ENCODE results near the gene RRP9.

The RRP9 gene

DNA sequence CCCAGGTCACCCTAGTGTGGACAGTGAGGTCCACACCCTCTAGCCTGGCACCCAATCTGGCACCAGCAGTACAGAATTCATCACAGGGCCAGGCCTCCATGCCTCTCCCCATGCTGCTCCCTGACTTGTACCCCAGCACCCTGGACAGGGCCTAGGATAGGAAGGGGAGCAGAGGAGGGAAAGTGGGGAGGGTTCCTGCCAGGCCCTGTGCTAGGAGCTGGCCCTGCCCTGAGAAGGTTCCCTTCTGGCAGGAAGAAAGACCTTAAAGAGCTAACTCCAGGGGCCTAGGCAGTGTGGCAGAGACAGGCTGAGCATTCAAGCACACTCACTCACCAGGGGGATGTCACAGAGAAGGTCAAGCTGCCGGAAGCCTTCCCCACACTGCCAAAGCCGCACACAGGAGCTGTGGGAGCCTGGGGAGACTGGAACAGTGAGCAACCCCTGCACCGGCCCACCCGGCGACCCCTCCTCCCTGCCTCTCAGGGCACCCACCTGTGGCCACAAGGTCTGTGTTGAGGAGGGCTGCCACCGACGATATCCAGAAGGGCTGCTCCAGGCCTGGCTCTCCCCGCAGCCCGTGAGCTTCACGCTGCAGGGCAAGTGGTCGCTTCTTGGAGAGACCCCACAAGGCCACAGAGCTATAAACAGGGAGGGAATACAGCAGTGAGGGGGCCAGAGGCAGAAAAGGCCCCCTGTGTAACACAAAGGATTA, 7.4 kb downstream of the RRP9 start:
- TF ChIP-seq, protein P1, sequence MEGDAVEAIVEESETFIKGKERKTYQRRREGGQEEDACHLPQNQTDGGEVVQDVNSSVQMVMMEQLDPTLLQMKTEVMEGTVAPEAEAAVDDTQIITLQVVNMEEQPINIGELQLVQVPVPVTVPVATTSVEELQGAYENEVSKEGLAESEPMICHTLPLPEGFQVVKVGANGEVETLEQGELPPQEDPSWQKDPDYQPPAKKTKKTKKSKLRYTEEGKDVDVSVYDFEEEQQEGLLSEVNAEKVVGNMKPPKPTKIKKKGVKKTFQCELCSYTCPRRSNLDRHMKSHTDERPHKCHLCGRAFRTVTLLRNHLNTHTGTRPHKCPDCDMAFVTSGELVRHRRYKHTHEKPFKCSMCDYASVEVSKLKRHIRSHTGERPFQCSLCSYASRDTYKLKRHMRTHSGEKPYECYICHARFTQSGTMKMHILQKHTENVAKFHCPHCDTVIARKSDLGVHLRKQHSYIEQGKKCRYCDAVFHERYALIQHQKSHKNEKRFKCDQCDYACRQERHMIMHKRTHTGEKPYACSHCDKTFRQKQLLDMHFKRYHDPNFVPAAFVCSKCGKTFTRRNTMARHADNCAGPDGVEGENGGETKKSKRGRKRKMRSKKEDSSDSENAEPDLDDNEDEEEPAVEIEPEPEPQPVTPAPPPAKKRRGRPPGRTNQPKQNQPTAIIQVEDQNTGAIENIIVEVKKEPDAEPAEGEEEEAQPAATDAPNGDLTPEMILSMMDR (IDR thresholded peaks at IDR 0.05): no peak
- Mint-ChIP-seq H3K4me3 (no peak overlapping the region), H3K9me3 (no peaks in the 10 kb centered on the region), H3K4me1 (peaks cover 4% of the 10 kb centered on the region), H3K27ac (no peak overlapping the region), H3K36me3 (ENCODE audit: low read depth) (peaks cover 36% of the 10 kb centered on the region), H3K27me3 (ENCODE audit: low read depth, poor library complexity) (peaks cover 3% of the 10 kb centered on the region)
- DNase-seq: no peak

DNA sequence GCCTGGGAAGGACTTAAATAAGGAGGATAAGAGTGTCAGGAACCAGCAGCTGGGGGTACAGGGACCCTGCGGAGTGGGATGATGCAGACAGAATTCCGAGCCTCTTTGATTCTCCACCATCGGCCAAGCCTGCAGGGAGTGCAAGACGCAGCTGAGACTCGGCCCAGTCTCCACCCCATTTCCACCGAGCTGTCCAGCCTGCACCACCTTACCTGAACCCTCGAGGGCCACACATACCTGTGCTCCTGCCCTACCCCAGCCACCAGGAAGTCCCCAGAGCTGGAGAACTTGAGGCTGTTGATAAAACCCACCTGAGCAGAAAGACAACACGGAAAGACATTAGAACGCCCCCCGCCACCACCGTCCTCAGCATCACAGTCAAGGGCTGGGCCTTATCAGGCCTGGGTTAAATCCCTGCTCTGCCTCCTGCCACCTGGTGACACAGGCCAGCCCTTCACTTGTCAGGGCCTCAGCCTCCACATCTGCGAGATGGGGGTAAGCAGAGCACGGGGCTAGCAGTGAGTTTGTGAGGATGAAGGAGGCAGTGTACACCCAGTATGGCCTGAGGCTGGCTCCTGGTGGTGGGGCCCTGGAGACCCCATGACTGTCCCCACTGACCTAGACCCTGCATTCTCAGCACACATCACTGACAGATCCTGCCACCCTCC, 8.1 kb downstream of the RRP9 start:
- DNase-seq: no peak
- TF ChIP-seq, protein P1 (IDR thresholded peaks at IDR 0.05): no peak
- H3K36me3 Mint-ChIP-seq (ENCODE audit: low read depth): peaks cover 36% of the 10 kb centered on the region
- H3K9me3 Mint-ChIP-seq: no peaks in the 10 kb centered on the region
- H3K4me1 Mint-ChIP-seq: no peaks in the 10 kb centered on the region
- no peak overlapping the region for H3K27ac Mint-ChIP-seq
- H3K27me3 Mint-ChIP-seq (ENCODE audit: low read depth, poor library complexity): peaks cover 3% of the 10 kb centered on the region
- no peak overlapping the region for H3K4me3 Mint-ChIP-seq

DNA sequence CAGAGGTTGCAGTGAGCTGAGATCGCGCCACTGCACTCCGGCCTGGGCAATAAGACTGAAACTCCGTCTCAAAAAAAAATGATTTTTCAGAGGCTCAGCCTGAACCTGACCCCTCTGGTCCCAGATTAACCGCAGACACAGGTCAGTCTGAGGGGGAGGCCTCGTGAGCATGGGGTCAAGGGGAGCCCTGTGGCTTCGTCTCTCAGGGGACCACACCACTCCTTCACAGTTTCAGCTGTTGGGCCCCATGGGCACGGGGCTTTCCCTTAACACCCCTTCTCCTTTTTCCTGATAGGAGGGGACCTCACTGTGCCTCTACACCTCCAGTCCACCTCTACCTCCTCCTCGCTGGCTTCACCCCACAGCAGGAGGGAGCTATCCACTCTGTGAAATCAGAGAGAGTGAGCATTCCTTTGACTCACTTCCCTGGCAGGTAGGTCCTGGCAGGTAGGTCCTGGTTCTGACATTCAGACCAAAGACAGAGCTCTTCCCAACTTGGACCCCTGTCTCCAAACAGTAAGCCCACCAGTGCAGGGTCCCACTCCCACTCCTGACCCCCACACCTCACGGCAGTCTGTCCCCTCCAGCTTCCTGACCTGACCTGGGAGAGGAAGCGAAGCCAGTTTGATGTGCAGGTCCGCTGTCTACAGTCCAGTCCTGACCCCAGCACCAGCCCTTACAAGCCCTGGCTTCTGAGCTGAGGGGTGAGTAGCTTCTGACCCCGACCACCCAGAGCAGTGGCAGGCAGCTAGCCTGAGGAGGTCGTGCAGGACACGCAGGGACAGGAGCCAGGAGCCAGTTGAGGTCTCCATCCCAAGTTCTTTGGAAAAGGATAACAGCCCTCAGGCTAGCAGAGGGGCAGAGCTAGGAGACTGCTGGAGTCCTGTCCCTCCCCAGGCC, 9.0 kb downstream of the RRP9 start:
- H3K4me1 Mint-ChIP-seq: no peaks in the 10 kb centered on the region
- H3K36me3 Mint-ChIP-seq (ENCODE audit: low read depth): peaks cover 30% of the 10 kb centered on the region
- H3K4me3 Mint-ChIP-seq: no peak overlapping the region
- H3K27ac Mint-ChIP-seq: no peak overlapping the region
- TF ChIP-seq, protein P1 (IDR thresholded peaks at IDR 0.05): no peak
- DNase-seq: no peak
- no peaks in the 10 kb centered on the region for H3K9me3 Mint-ChIP-seq
- no peaks in the 10 kb centered on the region for H3K27me3 Mint-ChIP-seq (ENCODE audit: low read depth, poor library complexity)

DNA sequence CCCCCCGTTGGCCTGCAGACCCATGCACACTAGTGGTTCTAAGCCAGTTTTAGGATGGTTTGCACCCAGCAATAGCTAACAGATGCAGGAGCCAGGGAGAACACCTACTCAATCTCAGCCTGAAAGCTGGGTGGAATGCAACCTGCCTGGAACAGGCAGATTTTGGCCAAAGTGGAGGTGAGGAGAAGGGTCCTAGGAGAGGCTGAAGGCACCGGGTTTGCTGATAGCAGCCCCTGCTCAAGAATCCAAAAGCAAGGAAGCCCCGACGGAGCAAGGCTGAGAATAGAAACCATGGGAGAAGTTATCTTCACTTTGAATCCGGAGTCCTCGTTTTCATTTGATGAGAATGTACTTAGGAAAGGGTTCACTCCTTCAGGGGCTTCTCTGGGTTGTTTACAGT, 9.9 kb downstream of the RRP9 start:
- Mint-ChIP-seq H3K4me1 (no peaks in the 10 kb centered on the region), H3K36me3 (ENCODE audit: low read depth) (peaks cover 21% of the 10 kb centered on the region), H3K9me3 (no peaks in the 10 kb centered on the region), H3K4me3 (no peak overlapping the region), H3K27me3 (ENCODE audit: low read depth, poor library complexity) (no peaks in the 10 kb centered on the region), H3K27ac (no peak overlapping the region)
- DNase-seq: no peak
- TF ChIP-seq, protein P1 (IDR thresholded peaks at IDR 0.05): no peak

DNA sequence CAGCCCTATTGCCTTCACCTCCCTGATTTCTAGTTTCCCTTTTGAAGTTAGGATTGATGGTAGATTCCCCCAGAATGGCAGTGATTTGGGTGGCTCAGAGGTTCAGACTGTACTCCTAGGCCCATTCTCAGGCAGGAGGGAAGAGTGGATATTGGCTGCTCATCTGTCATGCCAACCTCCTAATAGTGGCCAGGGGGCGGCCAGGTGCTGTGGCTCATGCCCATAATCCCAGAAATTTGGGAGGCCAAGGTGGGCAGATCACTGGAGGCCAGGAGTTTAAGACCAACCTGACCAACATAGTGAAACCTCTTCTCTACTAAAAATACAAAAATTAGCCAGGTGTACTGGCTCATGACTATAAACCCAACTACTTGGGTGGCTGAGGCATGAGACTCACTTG, 11.3 kb downstream of the RRP9 start:
- no peak for DNase-seq
- H3K27ac Mint-ChIP-seq: no peak overlapping the region

More for the DNA sequence above, 11.3 kb downstream of the RRP9 start:
- TF ChIP-seq, protein P1 (IDR thresholded peaks at IDR 0.05): no peak
- no peaks in the 10 kb centered on the region for H3K9me3 Mint-ChIP-seq
- no peaks in the 10 kb centered on the region for H3K4me1 Mint-ChIP-seq
- no peak overlapping the region for H3K4me3 Mint-ChIP-seq
- H3K36me3 Mint-ChIP-seq (ENCODE audit: low read depth): peaks cover 19% of the 10 kb centered on the region
- H3K27me3 Mint-ChIP-seq (ENCODE audit: low read depth, poor library complexity): no peaks in the 10 kb centered on the region
